GM10248 (cell line): ENCODE data around the gene CEP112.

ENCODE experiments used
- CTCF ChIA-PET: fragments of 300-600 bp; sonication (Branson Sonifier 250); formaldehyde crosslinking; extraction: SDS; loops from one replicate; lab custom pipeline; 2021; ENCODE audit warnings: antibody characterized with exemption; lab: Yijun Ruan, JAX
- POLR2A ChIA-PET: fragments of 350-650 bp; sonication (Branson Sonifier 250); formaldehyde crosslinking; extraction: SDS; loops from one replicate; lab custom pipeline; 2020; ENCODE audit warnings: antibody characterized with exemption; lab: Yijun Ruan, JAX
- DNase-seq: peaks from one replicate; pipeline ENCODE4 v3.0.0; 2012; ENCODE audit errors: extremely low spot score
- CTCF ChIP-seq: IDR thresholded peaks from 2 replicates; pipeline ENCODE4 v1.5.1; 2012; ENCODE audit warnings: mild to moderate bottlenecking, low read depth; ENCODE audit errors: extremely low read depth, missing control alignments, control extremely low read depth

The CEP112 gene

DNA sequence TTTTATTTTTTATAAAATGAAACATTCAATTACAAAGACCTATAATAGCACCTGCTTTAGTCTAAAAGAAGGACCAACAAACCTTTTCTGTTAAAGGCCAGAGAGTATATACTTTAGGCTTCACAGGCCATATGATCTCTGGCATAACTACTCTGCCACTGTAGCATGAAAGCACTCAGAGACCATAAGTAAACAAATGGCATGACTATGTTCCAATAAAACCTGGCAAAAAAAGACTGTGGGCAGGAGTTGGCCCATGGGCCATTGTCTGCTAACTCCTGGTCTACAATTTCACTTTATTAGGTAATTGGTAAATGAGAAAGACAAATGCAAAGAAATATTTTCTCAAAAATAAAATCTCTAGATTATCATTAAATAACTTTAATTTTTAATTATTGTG lies 14.9 kb downstream of the CEP112 start:
- POLR2A ChIA-PET: no interaction called here
- CTCF ChIA-PET: no interaction called here

DNA sequence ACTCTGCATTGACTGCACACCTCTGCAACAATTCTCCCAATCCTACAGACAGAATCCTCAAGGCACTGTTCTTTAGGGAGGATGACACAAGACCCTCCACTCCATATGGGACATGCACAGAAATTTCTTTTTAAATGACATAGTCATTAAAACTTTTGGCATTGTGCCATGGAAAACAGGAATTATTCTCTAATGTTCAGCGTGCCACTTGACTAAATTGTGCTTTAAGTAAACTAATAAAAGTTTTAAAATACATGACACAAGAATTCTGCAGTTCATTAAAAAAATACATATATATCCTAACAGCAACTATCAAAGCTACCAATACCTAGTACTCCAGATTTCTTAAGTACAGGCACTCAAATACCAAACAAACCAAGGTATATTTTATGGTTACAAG lies 16.0 kb downstream of the CEP112 start:
- POLR2A ChIA-PET: no interaction called here
- no peak for TF ChIP-seq CTCF
- CTCF ChIA-PET: interaction anchor here (1.1 kb wide), 1 partner anchor 10 kb away, joined by 3 read pairs; no protein-coding TSS in a partner anchor
- no peak for DNase-seq

More for the DNA sequence above, 14.9 kb downstream of the CEP112 start:
- no peak for TF ChIP-seq CTCF
- DNase-seq: no peak

DNA sequence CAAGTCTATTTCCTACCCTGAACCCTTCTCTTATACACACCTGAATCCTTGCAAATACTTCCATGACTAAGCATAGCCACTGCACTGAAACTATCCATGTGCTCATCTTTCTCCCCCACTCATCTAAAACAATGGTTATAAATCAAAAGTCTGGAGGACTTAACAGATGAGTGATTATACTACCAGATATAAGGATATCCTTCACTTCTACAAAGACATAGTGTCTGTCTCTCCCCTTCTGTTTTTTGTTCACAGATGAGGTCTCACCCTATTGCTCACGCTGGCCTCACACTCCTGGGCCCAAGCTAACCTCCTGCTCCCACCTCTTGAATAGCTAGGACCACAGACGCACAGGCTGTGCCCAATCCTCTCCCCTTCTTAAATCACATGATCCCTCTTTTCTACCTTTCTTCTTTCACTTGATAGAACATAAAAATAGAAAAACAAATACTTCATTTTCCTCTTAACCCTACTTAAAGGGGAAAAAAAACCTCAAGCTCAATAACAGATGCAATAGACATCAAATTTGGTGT lies 19.2 kb downstream of the CEP112 start:
- POLR2A ChIA-PET: no interaction called here
- DNase-seq: no peak
- CTCF ChIA-PET: interaction anchor here (1.1 kb wide), 1 partner anchor 16 kb away, joined by 5 read pairs; no protein-coding TSS in a partner anchor
- no peak for TF ChIP-seq CTCF

- no peak for TF ChIP-seq CTCF
- CTCF ChIA-PET: no interaction called here
- POLR2A ChIA-PET: no interaction called here
- no peak for DNase-seq
These were observed 19.8 kb downstream of the CEP112 start for GRCh38 chr17:66172144-66172543.

GRCh38 chr17:66171692-66172091 lies 20.2 kb downstream of the CEP112 start:
- CTCF ChIA-PET: no interaction called here
- POLR2A ChIA-PET: no interaction called here
- no peak for DNase-seq
- TF ChIP-seq CTCF: no peak

GRCh38 chr17:66171172-66171571 lies 20.8 kb downstream of the CEP112 start:
- DNase-seq: no peak
- TF ChIP-seq CTCF: no peak
- ChIA-PET CTCF (no interaction called here), POLR2A (no interaction called here)
